ENCODE data around the gene RIMKLA. TPM values are rescaled to one million over a fixed set of nuclear protein-coding genes. Genes with fewer than 3 reads are reported as not detected.

The RIMKLA gene
- polyA plus RNA-seq, 3 donors: not detected

- no peak overlapping the region for H3K27ac Mint-ChIP-seq
- H3K9me3 Mint-ChIP-seq: peaks cover 0 to 7% (median 4%) of the 10 kb centered on the region in 7 donors
- peak overlapping the region; percentile 53 for H2AFZ ChIP-seq (ENCODE audit: insufficient read depth, low read depth, low read length, poor library complexity, severe bottlenecking)
- no peaks in the 10 kb centered on the region for H3K79me2 ChIP-seq (ENCODE audit: insufficient read depth, low read length)
- peak overlapping the region in 1 of 3 experiments; percentile 57 for H3K4me3 ChIP-seq (replicated peaks in 1 of 3; ENCODE audit: low read depth in 2 of 3, low read length in 3 of 3)
- TF ChIP-seq CTCF (IDR thresholded peaks at IDR 0.05): no peak
- peaks cover 34 to 49% (median 43%) of the 10 kb centered on the region in 3 donors for H3K27me3 Mint-ChIP-seq (ENCODE audit: low read depth in 3 of 3)
- H3K4me1 Mint-ChIP-seq: peaks cover 8% of the 10 kb centered on the region
- intact Hi-C loops (cut with micrococcal nuclease): no loop called here
- H3K4me1 ChIP-seq (ENCODE audit: control insufficient read depth in 1 of 2, insufficient read depth in 2 of 2, low read length in 2 of 2): peaks cover 9 to 13% of the 10 kb centered on the region in 2 donors
- WGBS (ENCODE audit: insufficient coverage): 3% methylated on average over 33 of the region's 34 CpGs
- H3K36me3 Mint-ChIP-seq: no peaks in the 10 kb centered on the region
- peak overlapping the region; percentile 75 to 89 for H3K4me3 Mint-ChIP-seq
- DNase-seq: no peak
- H3K4me2 ChIP-seq (replicated peaks; ENCODE audit: extremely low read depth, low read length, poor library complexity, severe bottlenecking): peak overlapping the region; percentile 65
- peaks cover 0 to 5% of the 10 kb centered on the region in 2 donors for H3K9me3 ChIP-seq (replicated peaks in 1 of 2; ENCODE audit: control insufficient read depth in 1 of 2, insufficient read depth in 1 of 2, low read length in 2 of 2)
- no peak overlapping the region for H3K27ac ChIP-seq (ENCODE audit: low read depth in 1 of 2, low read length in 2 of 2)
- H3K36me3 ChIP-seq (replicated peaks in 1 of 2; ENCODE audit: control insufficient read depth in 1 of 2, insufficient read depth in 2 of 2, low read length in 2 of 2): no peaks in the 10 kb centered on the region
- no peaks in the 10 kb centered on the region for H4K20me1 ChIP-seq (ENCODE audit: insufficient read depth, low read length)
- peaks cover 37 to 46% of the 10 kb centered on the region in 2 donors for H3K27me3 ChIP-seq (ENCODE audit: control insufficient read depth in 2 of 2, insufficient read depth in 2 of 2, low read length in 2 of 2)
- H3K9ac ChIP-seq (ENCODE audit: insufficient read depth, low read length, poor library complexity, severe bottlenecking): no peak overlapping the region
Measured at GRCh38 chr1:42379794-42380585, 602 bp upstream of the RIMKLA start.

GRCh38 chr1:42381280-42381673 lies 685 bp downstream of the RIMKLA start:
- Mint-ChIP-seq H3K27me3 (ENCODE audit: low read depth in 3 of 3) (peaks cover 35 to 49% (median 44%) of the 10 kb centered on the region in 3 donors), H3K27ac (no peak overlapping the region)

More at GRCh38 chr1:42381280-42381673, 685 bp downstream of the RIMKLA start:
- 11% methylated on average over 4 of the region's 8 CpGs for WGBS (ENCODE audit: insufficient coverage)
- intact Hi-C loops (cut with micrococcal nuclease): no loop called here
- H3K9me3 Mint-ChIP-seq: peaks cover 0 to 7% (median 4%) of the 10 kb centered on the region in 7 donors
- peaks cover 9 to 13% of the 10 kb centered on the region in 2 donors for H3K4me1 ChIP-seq (ENCODE audit: control insufficient read depth in 1 of 2, insufficient read depth in 2 of 2, low read length in 2 of 2)
- peaks cover 37 to 46% of the 10 kb centered on the region in 2 donors for H3K27me3 ChIP-seq (ENCODE audit: control insufficient read depth in 2 of 2, insufficient read depth in 2 of 2, low read length in 2 of 2)
- H3K4me3 ChIP-seq (replicated peaks in 1 of 3; ENCODE audit: low read depth in 2 of 3, low read length in 3 of 3): peak overlapping the region in 1 of 3 experiments; percentile 57
- no peak overlapping the region for H3K27ac ChIP-seq (ENCODE audit: low read depth in 1 of 2, low read length in 2 of 2)
- H3K9me3 ChIP-seq (replicated peaks in 1 of 2; ENCODE audit: control insufficient read depth in 1 of 2, insufficient read depth in 1 of 2, low read length in 2 of 2): peaks cover 0 to 5% of the 10 kb centered on the region in 2 donors
- H3K36me3 ChIP-seq (replicated peaks in 1 of 2; ENCODE audit: control insufficient read depth in 1 of 2, insufficient read depth in 2 of 2, low read length in 2 of 2): no peaks in the 10 kb centered on the region
- H4K20me1 ChIP-seq (ENCODE audit: insufficient read depth, low read length): no peaks in the 10 kb centered on the region
- no peaks in the 10 kb centered on the region for H3K79me2 ChIP-seq (ENCODE audit: insufficient read depth, low read length)
- H3K36me3 Mint-ChIP-seq: no peaks in the 10 kb centered on the region
- H3K9ac ChIP-seq (ENCODE audit: insufficient read depth, low read length, poor library complexity, severe bottlenecking): no peak overlapping the region
- peak overlapping the region; percentile 65 for H3K4me2 ChIP-seq (replicated peaks; ENCODE audit: extremely low read depth, low read length, poor library complexity, severe bottlenecking)
- peaks cover 8% of the 10 kb centered on the region for H3K4me1 Mint-ChIP-seq
- H3K4me3 Mint-ChIP-seq: peak overlapping the region in 1 of 2 donors; percentile 82
- H2AFZ ChIP-seq (ENCODE audit: insufficient read depth, low read depth, low read length, poor library complexity, severe bottlenecking): peak overlapping the region; percentile 53
- no peak for DNase-seq
- TF ChIP-seq CTCF (IDR thresholded peaks at IDR 0.05): no peak
